GM20431 (cell line): Measurements from ENCODE around the gene BTNL9.
"Not testable (repeated sequence)": the region's sequence is repeated elsewhere in the genome, so short reads cannot be mapped to it uniquely, and the experiment has no call there.

Experiments used
- in situ Hi-C: fragments of 300-500 bp; cut with MseI, MboI; formaldehyde crosslinking; loops from one replicate; pipeline ENCODE4 v1.15.0; 2020; ENCODE audit warnings: low sequenced_read_pairs; ENCODE audit not compliant: unreplicated experiment

BTNL9 gene

GRCh38 chr5:181042036-181042713, 2.1 kb downstream of the BTNL9 start:
- in situ Hi-C loops = no loop called here

GRCh38 chr5:181042722-181043121, 2.7 kb downstream of the BTNL9 start:
- in situ Hi-C loops = no loop called here

GRCh38 chr5:181043285-181044092, 3.4 kb downstream of the BTNL9 start:
- in situ Hi-C loops = no loop called here

- in situ Hi-C loops = no loop called here
These were observed 4.1 kb downstream of the BTNL9 start for GRCh38 chr5:181044093-181044599.

- in situ Hi-C loops = no loop called here
These were observed 4.7 kb downstream of the BTNL9 start for GRCh38 chr5:181044662-181045305.

- in situ Hi-C loops = no loop called here
These were observed 5.2 kb downstream of the BTNL9 start for GRCh38 chr5:181045316-181045715.

GRCh38 chr5:181045857-181046256, 5.8 kb downstream of the BTNL9 start:
- in situ Hi-C loops = not testable (repeated sequence)

GRCh38 chr5:181047288-181047687, 7.2 kb downstream of the BTNL9 start:
- in situ Hi-C loops = no loop called here

- in situ Hi-C loops = no loop called here
These were observed 7.9 kb downstream of the BTNL9 start for GRCh38 chr5:181047921-181048320.

- in situ Hi-C loops = no loop called here
These were observed 9.9 kb downstream of the BTNL9 start for GRCh38 chr5:181050016-181050415.

- in situ Hi-C loops = no loop called here
These were observed 12.0 kb downstream of the BTNL9 start for GRCh38 chr5:181051841-181052671.

GRCh38 chr5:181052672-181053487, 12.8 kb downstream of the BTNL9 start:
- in situ Hi-C loops = no loop called here

- in situ Hi-C loops = no loop called here
These were observed 13.5 kb downstream of the BTNL9 start for GRCh38 chr5:181053488-181054121.

- in situ Hi-C loops = no loop called here
These were observed 14.1 kb downstream of the BTNL9 start for GRCh38 chr5:181054138-181054537.

- in situ Hi-C loops = no loop called here
These were observed 14.9 kb downstream of the BTNL9 start for GRCh38 chr5:181054871-181055459.

- in situ Hi-C loops = no loop called here
These were observed 16.4 kb downstream of the BTNL9 start for GRCh38 chr5:181056431-181056830.

- in situ Hi-C loops = no loop called here
These were observed 18.3 kb downstream of the BTNL9 start for GRCh38 chr5:181058321-181058720.

GRCh38 chr5:181058786-181059296, 18.8 kb downstream of the BTNL9 start:
- in situ Hi-C loops = no loop called here
